ENCODE measurements around the gene MBTD1. TPM values are rescaled to one million over a fixed set of nuclear protein-coding genes. Genes with fewer than 3 reads are reported as not detected.
A peak's percentile ranks its signal among the peaks of the same experiment; 100 is the strongest.

The MBTD1 gene
- total RNA-seq, 6 donors from 2014 or later: 9.6 to 37.7 (median 14.1) TPM

GRCh38 chr17:51260237-51261023, 581 bp upstream of the MBTD1 start, which contains the start of gene UTP18:
TSS of gene UTP18 (plus strand) at chr17:51260546. CDS start at chr17:51260585, 39 bp downstream.
- ATAC-seq (ENCODE audit: low FRiP score in 2 of 2) (peak; percentile 98 to 99), DNase-seq (peak; percentile 96 to 99)
- H3K4me1 ChIP-seq: peaks cover 25 to 60% (median 45%) of the 10 kb centered on the region in 4 donors
- TF ChIP-seq POLR2A (IDR thresholded peaks at IDR 0.05) (peak in 3 of 4 donors; percentile 34 to 83 (median 75)), EP300 (IDR thresholded peaks at IDR 0.05) (peak in 1 of 4 donors; percentile 44), POLR2AphosphoS5 (IDR thresholded peaks at IDR 0.05) (peak; percentile 48 to 66)
- TF ChIP-seq, protein P1, sequence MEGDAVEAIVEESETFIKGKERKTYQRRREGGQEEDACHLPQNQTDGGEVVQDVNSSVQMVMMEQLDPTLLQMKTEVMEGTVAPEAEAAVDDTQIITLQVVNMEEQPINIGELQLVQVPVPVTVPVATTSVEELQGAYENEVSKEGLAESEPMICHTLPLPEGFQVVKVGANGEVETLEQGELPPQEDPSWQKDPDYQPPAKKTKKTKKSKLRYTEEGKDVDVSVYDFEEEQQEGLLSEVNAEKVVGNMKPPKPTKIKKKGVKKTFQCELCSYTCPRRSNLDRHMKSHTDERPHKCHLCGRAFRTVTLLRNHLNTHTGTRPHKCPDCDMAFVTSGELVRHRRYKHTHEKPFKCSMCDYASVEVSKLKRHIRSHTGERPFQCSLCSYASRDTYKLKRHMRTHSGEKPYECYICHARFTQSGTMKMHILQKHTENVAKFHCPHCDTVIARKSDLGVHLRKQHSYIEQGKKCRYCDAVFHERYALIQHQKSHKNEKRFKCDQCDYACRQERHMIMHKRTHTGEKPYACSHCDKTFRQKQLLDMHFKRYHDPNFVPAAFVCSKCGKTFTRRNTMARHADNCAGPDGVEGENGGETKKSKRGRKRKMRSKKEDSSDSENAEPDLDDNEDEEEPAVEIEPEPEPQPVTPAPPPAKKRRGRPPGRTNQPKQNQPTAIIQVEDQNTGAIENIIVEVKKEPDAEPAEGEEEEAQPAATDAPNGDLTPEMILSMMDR (IDR thresholded peaks at IDR 0.05): peak in 4 of 6 experiments; percentile 4 to 29 (median 12)
- 0 to 1% methylated on average over 10 to 49 of the region's 93 CpGs for WGBS, 2 donors
- H3K36me3 ChIP-seq: peaks cover 0 to 26% (median 0%) of the 10 kb centered on the region in 4 donors
- H3K27ac ChIP-seq: peak within 1 kb of the TSS; percentile 91 to 99 (median 98)
- H3K9me3 ChIP-seq: no peaks in the 10 kb centered on the region
- no peaks in the 10 kb centered on the region for H3K27me3 ChIP-seq
- H3K4me3 ChIP-seq: peak within 1 kb of the TSS; percentile 81 to 100 (median 92)

GRCh38 chr17:51258756-51259563, 889 bp downstream of the MBTD1 start:
- H3K27ac ChIP-seq: peak overlapping the region; percentile 91 to 99 (median 98)

GRCh38 chr17:51257150-51258081, 2.4 kb downstream of the MBTD1 start:
- peaks cover 25 to 51% (median 41%) of the 10 kb centered on the region in 4 donors for H3K4me1 ChIP-seq
- no peak for TF ChIP-seq POLR2AphosphoS5 (IDR thresholded peaks at IDR 0.05)
- TF ChIP-seq EP300 (IDR thresholded peaks at IDR 0.05): no peak
- TF ChIP-seq POLR2A (IDR thresholded peaks at IDR 0.05): no peak
- TF ChIP-seq, protein P1 (IDR thresholded peaks at IDR 0.05): no peak
- 60 to 72% methylated on average over 3 of the region's 3 CpGs for WGBS, 2 donors
- no peak overlapping the region for H3K27ac ChIP-seq
- ATAC-seq (ENCODE audit: low FRiP score in 2 of 2) (no peak), DNase-seq (no peak)
- no peaks in the 10 kb centered on the region for H3K9me3 ChIP-seq
- no peak overlapping the region for H3K4me3 ChIP-seq
- peaks cover 0 to 7% (median 2%) of the 10 kb centered on the region in 4 donors for H3K36me3 ChIP-seq
- no peaks in the 10 kb centered on the region for H3K27me3 ChIP-seq

More at GRCh38 chr17:51258756-51259563, 889 bp downstream of the MBTD1 start:
- DNase-seq (peak in 1 of 2 donors; percentile 10), ATAC-seq (ENCODE audit: low FRiP score in 2 of 2) (no peak)
- WGBS, 2 donors: 2 to 4% methylated on average over 17 to 18 of the region's 18 CpGs
- Histone ChIP-seq H3K4me3 (peak overlapping the region; percentile 81 to 100 (median 92)), H3K9me3 (no peaks in the 10 kb centered on the region), H3K36me3 (peaks cover 0 to 16% (median 2%) of the 10 kb centered on the region in 4 donors), H3K4me1 (peaks cover 25 to 60% (median 46%) of the 10 kb centered on the region in 4 donors), H3K27me3 (no peaks in the 10 kb centered on the region)
- TF ChIP-seq POLR2A (IDR thresholded peaks at IDR 0.05) (no peak), POLR2AphosphoS5 (IDR thresholded peaks at IDR 0.05) (no peak)
- TF ChIP-seq, protein P1 (IDR thresholded peaks at IDR 0.05): no peak

DNA sequence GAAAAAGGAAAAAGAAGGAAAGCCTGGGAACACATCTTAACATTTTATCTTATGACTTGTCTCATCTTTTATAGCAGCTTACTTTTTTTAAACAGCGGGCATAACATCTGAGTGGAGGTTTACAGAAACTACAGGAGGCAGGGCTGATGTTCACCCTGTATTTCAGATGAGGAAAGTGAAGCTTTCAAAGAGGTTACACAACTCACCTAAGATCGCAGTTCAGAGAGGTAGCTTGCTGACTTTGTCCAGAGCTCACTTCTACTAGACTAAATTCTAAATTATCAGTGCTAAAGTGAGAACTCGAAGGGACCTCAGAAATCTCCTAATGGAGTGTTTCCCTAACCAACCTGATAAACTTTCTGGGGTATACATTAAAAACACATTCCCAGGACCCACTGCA, 3.7 kb downstream of the MBTD1 start:
- Histone ChIP-seq H3K27me3 (no peaks in the 10 kb centered on the region), H3K4me3 (no peak overlapping the region), H3K36me3 (peaks cover 0 to 7% (median 2%) of the 10 kb centered on the region in 4 donors), H3K4me1 (peaks cover 19 to 38% (median 28%) of the 10 kb centered on the region in 4 donors), H3K27ac (no peak overlapping the region), H3K9me3 (no peaks in the 10 kb centered on the region)
- TF ChIP-seq POLR2A (IDR thresholded peaks at IDR 0.05): no peak
- TF ChIP-seq, protein P1 (IDR thresholded peaks at IDR 0.05): no peak
- TF ChIP-seq POLR2AphosphoS5 (IDR thresholded peaks at IDR 0.05): no peak
- no peak for TF ChIP-seq EP300 (IDR thresholded peaks at IDR 0.05)
- 74 to 94% methylated on average over 3 of the region's 3 CpGs for WGBS, 2 donors
- ATAC-seq (ENCODE audit: low FRiP score in 2 of 2) (no peak), DNase-seq (no peak)

Data from upper lobe of left lung (tissue), 6 donors.